Vagina (tissue), 2 donors: ENCODE measurements around the gene CAMK4. TPM values are rescaled to one million over a fixed set of nuclear protein-coding genes. Genes with fewer than 3 reads are reported as not detected.
"Not testable (repeated sequence)": the region's sequence is repeated elsewhere in the genome, so short reads cannot be mapped to it uniquely, and the experiment has no call there.

Source experiments
- DNase-seq, 2 donors: peaks; one replicate each; pipeline ENCODE4 v3.0.0-alpha.2; 2017; ENCODE audit errors: extremely low spot score in 2 of 2
- H3K27ac ChIP-seq: fragments of 200-600 bp; sonication (generic); one replicate; pipeline ENCODE4 v1.5.1; 2019
- H3K27me3 ChIP-seq: fragments of 200-600 bp; sonication (generic); one replicate; pipeline ENCODE4 v1.5.1; 2019
- H3K36me3 ChIP-seq, 2 donors: fragments of 200-600 bp; sonication (generic); one replicate each; pipeline ENCODE4 v1.5.1; 2017 to 2019
- H3K4me1 ChIP-seq: fragments of 200-600 bp; sonication (generic); one replicate; pipeline ENCODE4 v1.5.1; 2019
- H3K4me3 ChIP-seq, 2 donors: fragments of 200-600 bp; sonication (generic); 1 replicate in 1 of 2; 2 replicates in 1 of 2; pipeline ENCODE4 v1.5.1; 2016 to 2019
- H3K9me3 ChIP-seq: fragments of 200-600 bp; sonication (generic); one replicate; pipeline ENCODE4 v1.5.1; 2019
- CTCF ChIP-seq, 3 experiments: fragments of 450-650 bp in 2 of 3; fragments of 200-600 bp in 1 of 3; sonication (generic) in 1 of 3; IDR thresholded peaks; one replicate each; pipeline ENCODE4 v1.5.1; 2017 to 2019; ENCODE audit warnings: antibody characterized with exemption in 3 of 3, mild to moderate bottlenecking in 2 of 3, moderate library complexity in 2 of 3
- POLR2A ChIP-seq, 2 donors: fragments of 450-650 bp; IDR thresholded peaks; one replicate each; pipeline ENCODE4 v1.6.1; 2017; ENCODE audit warnings: antibody characterized with exemption in 2 of 2, mild to moderate bottlenecking in 2 of 2, moderate library complexity in 2 of 2
- POLR2AphosphoS5 ChIP-seq, 2 donors: sonication (generic); formaldehyde crosslinking; IDR thresholded peaks; one replicate each; pipeline ENCODE4 v1.9.0; 2017; ENCODE audit warnings: antibody characterized with exemption in 2 of 2, mild to moderate bottlenecking in 2 of 2, low read depth in 1 of 2; ENCODE audit not compliant: insufficient read depth in 1 of 2
- intact Hi-C: fragments of 100-400 bp; cut with DNase I; formaldehyde crosslinking; loops from one replicate; pipeline ENCODE4 v1.15.1; 2023
- total RNA-seq: library from RNA; depleted of rRNA; stranded (reverse); fragments of >200 nt; gene quantifications from one replicate; pipeline ENCODE4 v1.2.3, GENCODE V29; 2016

CAMK4 gene
- total RNA-seq, 1 donor from 2014 or later, result 11.8 TPM

GRCh38 chr5:111299831-111300432, 75.7 kb downstream of the CAMK4 start:
- Histone ChIP-seq H3K4me1 (no peaks in the 10 kb centered on the region), H3K4me3 (no peak overlapping the region), H3K9me3 (no peaks in the 10 kb centered on the region), H3K27me3 (no peaks in the 10 kb centered on the region), H3K27ac (no peak overlapping the region), H3K36me3 (no peaks in the 10 kb centered on the region)
- no peak for TF ChIP-seq CTCF (IDR thresholded peaks at IDR 0.05)
- TF ChIP-seq POLR2A (IDR thresholded peaks at IDR 0.05), result no peak
- no peak for TF ChIP-seq POLR2AphosphoS5 (IDR thresholded peaks at IDR 0.05; ENCODE audit: insufficient read depth in 1 of 2, low read depth in 1 of 2)
- DNase-seq, result no peak
- intact Hi-C loops, result no loop called here

GRCh38 chr5:111301264-111301663, 77.1 kb downstream of the CAMK4 start:
- TF ChIP-seq POLR2A (IDR thresholded peaks at IDR 0.05) (no peak), CTCF (IDR thresholded peaks at IDR 0.05) (no peak), POLR2AphosphoS5 (IDR thresholded peaks at IDR 0.05; ENCODE audit: insufficient read depth in 1 of 2, low read depth in 1 of 2) (no peak)
- Histone ChIP-seq H3K9me3 (no peaks in the 10 kb centered on the region), H3K27me3 (no peaks in the 10 kb centered on the region), H3K36me3 (no peaks in the 10 kb centered on the region), H3K27ac (no peak overlapping the region), H3K4me1 (no peaks in the 10 kb centered on the region), H3K4me3 (no peak overlapping the region)
- no peak for DNase-seq
- intact Hi-C loops, result no loop called here

GRCh38 chr5:111302043-111302442, 77.9 kb downstream of the CAMK4 start:
- DNase-seq, H3K4me3 ChIP-seq, H3K9me3 ChIP-seq, H3K27ac ChIP-seq, H3K36me3 ChIP-seq, H3K27me3 ChIP-seq, intact Hi-C loops, H3K4me1 ChIP-seq: not testable (repeated sequence)

GRCh38 chr5:111308951-111309350, 84.8 kb downstream of the CAMK4 start:
- H3K4me1 ChIP-seq, result no peaks in the 10 kb centered on the region

GRCh38 chr5:111309384-111309783, 85.2 kb downstream of the CAMK4 start:
- no peak for DNase-seq
- H3K4me1 ChIP-seq, result no peaks in the 10 kb centered on the region
- TF ChIP-seq POLR2AphosphoS5 (IDR thresholded peaks at IDR 0.05; ENCODE audit: insufficient read depth in 1 of 2, low read depth in 1 of 2) (no peak), POLR2A (IDR thresholded peaks at IDR 0.05) (no peak), CTCF (IDR thresholded peaks at IDR 0.05) (no peak)
- H3K9me3 ChIP-seq, result no peaks in the 10 kb centered on the region
- no peaks in the 10 kb centered on the region for H3K27me3 ChIP-seq
- H3K4me3 ChIP-seq, result no peak overlapping the region
- H3K36me3 ChIP-seq, result no peaks in the 10 kb centered on the region
- H3K27ac ChIP-seq, result no peak overlapping the region
- intact Hi-C loops, result no loop called here

More at GRCh38 chr5:111308951-111309350, 84.8 kb downstream of the CAMK4 start:
- DNase-seq, result no peak
- Histone ChIP-seq H3K27me3 (no peaks in the 10 kb centered on the region), H3K27ac (no peak overlapping the region), H3K4me3 (no peak overlapping the region), H3K36me3 (no peaks in the 10 kb centered on the region), H3K9me3 (no peaks in the 10 kb centered on the region)
- TF ChIP-seq POLR2AphosphoS5 (IDR thresholded peaks at IDR 0.05; ENCODE audit: insufficient read depth in 1 of 2, low read depth in 1 of 2), result no peak
- TF ChIP-seq CTCF (IDR thresholded peaks at IDR 0.05), result no peak
- no peak for TF ChIP-seq POLR2A (IDR thresholded peaks at IDR 0.05)
- intact Hi-C loops, result no loop called here
